ENCODE results near the gene UTRN.
A peak's percentile ranks its signal among the peaks of the same experiment; 100 is the strongest.

The UTRN gene

GRCh38 chr6:144284783-144285547 lies at the start of gene UTRN:
UTRN (plus strand) TSS chr6:144285335; CDS start chr6:144291829, 6,494 bp downstream.
- peak; percentile 20 for DNase-seq

- DNase-seq = no peak
Measured at GRCh38 chr6:144244688-144245087, 40.4 kb upstream of the UTRN start.

GRCh38 chr6:144246988-144247387 lies 38.1 kb upstream of the UTRN start:
- no peak for DNase-seq

GRCh38 chr6:144248003-144248402 lies 37.1 kb upstream of the UTRN start:
- no peak for DNase-seq

GRCh38 chr6:144248476-144249301 lies 36.4 kb upstream of the UTRN start:
- no peak for DNase-seq

- no peak for DNase-seq
Measured at GRCh38 chr6:144250276-144250675, 34.9 kb upstream of the UTRN start.

- DNase-seq = no peak
Measured at GRCh38 chr6:144252259-144252658, 32.9 kb upstream of the UTRN start.

GRCh38 chr6:144259986-144260385 lies 25.1 kb upstream of the UTRN start:
- DNase-seq = no peak

- DNase-seq = peak; percentile 33
Measured at GRCh38 chr6:144262470-144263369, 22.4 kb upstream of the UTRN start.

- DNase-seq = no peak
Measured at GRCh38 chr6:144263786-144264185, 21.3 kb upstream of the UTRN start.

GRCh38 chr6:144264270-144265060 lies 20.7 kb upstream of the UTRN start:
- no peak for DNase-seq

GRCh38 chr6:144265061-144265357 lies 20.1 kb upstream of the UTRN start:
- DNase-seq = no peak

- DNase-seq = no peak
Measured at GRCh38 chr6:144265390-144265789, 19.7 kb upstream of the UTRN start.

- DNase-seq = no peak
Measured at GRCh38 chr6:144266091-144266649, 19.0 kb upstream of the UTRN start.

GRCh38 chr6:144268794-144269349 lies 16.3 kb upstream of the UTRN start:
- no peak for DNase-seq

- no peak for DNase-seq
Measured at GRCh38 chr6:144277174-144277573, 8.0 kb upstream of the UTRN start.

- DNase-seq = no peak
Measured at GRCh38 chr6:144277605-144278227, 7.4 kb upstream of the UTRN start.

- no peak for DNase-seq
Measured at GRCh38 chr6:144278659-144279314, 6.3 kb upstream of the UTRN start.

GRCh38 chr6:144279484-144280150 lies 5.5 kb upstream of the UTRN start:
- no peak for DNase-seq
